GM12892 (cell line): ENCODE results near the gene RPS27.

Experiments
- POLR2A ChIP-seq: IDR thresholded peaks from 2 replicates; pipeline ENCODE4 v1.6.1; 2011; ENCODE audit warnings: low read depth, low read length, control low read depth
- POLR2AphosphoS5 ChIP-seq: IDR thresholded peaks from 2 replicates; pipeline ENCODE4 v1.6.1; 2011; ENCODE audit warnings: low read depth, low read length, control low read depth

GRCh38 chr1:153954826-153955225, 35.7 kb upstream of the RPS27 start:
- TF ChIP-seq POLR2A (no peak), POLR2AphosphoS5 (no peak)
